GM21786 (cell line): ENCODE measurements around the gene TOP3A.

Source experiments
- ATAC-seq: cut with Tn5 transposase; IDR thresholded peaks from one replicate; pipeline ENCODE4 v1.9.1; 2021; ENCODE audit not compliant: unreplicated experiment

The TOP3A gene

DNA sequence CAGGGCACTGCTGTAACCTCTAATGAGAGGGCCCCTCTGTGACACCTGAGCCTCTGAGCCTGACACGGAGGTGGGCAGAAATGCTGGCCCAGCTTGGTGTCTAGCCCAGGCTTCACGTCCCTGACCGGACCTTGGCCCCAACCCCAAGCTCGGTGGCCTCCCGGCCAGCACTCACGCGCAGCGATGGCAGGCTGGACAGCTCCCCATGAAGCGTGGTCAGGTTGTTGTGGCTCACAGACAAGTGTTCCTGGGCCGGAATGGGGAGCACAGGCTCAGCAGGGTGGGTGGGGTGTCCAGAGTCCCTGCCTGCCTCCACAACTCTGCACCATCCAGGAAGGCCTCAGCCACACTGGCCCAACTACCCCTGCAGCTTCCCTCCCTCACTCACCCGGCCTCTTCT lies 58.4 kb downstream of the TOP3A start:
- ATAC-seq: no peak

DNA sequence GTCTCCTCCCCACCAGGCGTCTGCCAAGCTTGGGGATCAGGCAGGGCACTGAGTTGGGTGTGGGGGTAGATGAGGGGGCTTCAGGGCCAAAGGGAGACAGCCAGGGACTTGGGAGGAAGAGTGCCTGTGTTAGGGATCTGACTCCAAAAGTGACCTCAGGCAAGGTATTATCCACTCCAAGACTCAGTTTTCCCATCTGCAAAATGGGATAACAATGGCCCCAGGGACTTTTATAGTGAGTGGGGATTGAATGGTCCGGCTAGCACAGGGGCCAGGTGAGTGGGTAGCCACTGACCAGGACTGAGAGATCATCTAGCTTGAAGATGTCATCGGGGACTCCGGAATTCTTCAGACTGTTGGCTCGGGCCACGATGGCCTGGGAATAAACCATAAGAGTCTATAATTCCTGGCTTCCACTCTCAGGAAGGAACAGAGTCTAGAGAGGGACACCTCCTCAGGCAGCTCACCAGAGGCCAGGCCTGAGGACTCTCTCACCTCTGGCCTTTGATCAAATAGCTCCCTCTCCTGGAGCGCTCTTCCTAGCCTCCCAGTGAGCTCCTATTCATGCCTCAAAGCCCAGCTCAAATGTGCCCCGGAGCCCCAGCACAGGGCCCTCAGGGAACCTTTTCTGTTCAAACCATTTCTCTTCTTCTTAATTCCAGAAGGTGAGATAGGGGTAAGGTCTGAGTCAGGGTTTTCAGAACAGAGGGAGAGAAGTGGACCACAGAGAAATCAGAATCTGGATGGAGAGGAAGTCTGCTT lies 59.7 kb downstream of the TOP3A start:
- no peak for ATAC-seq

DNA sequence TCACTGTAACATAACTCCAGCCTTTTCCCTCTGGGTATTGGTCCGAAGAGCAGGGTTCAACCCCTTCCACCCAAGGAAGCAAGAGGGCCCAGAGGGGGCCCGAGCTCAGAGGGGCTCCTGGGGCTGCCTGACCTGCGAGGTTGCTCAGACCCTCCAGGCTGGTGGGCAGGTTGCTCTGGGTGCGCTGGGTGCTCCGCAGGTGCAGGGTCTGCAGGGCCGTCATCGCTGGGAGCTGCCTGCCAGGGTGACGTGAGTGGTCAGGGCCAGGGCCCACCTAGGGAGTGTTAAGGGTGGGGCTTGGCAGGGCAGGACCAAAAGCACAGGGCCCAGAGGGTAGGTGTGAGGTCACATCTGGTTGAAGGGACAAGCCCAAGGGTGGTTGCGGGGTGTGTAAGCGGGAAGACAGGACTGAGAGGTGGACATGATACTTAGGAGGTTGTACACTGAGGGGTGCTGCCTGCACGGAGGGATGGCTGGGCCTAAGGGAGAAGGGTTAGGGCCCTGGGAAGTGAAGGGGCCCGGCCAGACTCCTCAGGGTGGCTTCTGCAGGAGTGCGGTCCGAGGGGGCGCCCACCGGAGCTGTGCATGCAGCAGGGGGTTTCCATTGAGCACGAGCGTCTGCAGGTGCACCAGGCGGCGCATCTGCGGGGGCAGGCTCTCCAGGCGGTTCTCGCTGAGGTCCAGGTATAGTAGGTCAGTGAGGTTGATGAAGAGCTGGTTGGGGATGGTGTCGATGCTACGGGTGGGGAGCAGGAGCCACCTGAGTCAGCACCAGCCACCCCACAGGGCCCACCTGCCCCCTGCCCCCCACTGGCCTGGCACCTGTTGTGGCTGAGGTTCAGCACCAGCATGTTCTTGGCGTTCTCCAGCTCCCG lies 60.6 kb downstream of the TOP3A start:
- no peak for ATAC-seq

DNA sequence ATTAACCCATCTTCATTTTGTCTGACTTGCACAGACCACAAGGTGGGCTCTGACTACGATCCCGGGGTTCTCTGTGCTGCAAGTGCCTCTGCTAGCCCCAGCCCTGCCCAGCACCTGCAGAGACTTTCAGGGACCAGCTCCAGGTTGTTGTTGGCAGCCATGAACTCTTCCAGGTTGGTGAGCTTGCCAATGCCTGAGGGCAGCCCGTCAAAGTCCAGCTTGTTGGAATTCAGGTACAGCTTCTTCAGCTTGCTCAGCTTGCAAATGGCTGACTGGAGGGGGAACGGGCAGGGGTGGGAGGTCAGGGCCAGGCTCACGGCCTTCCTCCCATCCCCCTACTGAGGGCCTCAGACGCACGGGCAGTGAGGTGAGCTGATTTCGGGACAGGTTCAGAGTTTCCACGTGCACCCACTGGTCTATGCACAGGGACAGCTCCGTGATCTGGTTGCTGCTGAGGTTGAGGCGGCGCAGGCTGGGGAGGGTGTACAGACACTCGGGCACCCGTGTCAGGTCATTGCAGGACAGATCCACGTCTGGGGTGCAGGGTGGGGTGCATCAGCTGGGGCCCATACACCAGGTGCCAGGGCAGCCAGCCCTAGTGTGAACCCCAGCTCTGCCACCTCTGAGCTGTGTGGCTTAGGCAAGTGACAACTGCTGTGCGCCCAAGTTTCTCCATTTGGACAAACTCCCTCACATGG lies 61.5 kb downstream of the TOP3A start:
- no peak for ATAC-seq

DNA sequence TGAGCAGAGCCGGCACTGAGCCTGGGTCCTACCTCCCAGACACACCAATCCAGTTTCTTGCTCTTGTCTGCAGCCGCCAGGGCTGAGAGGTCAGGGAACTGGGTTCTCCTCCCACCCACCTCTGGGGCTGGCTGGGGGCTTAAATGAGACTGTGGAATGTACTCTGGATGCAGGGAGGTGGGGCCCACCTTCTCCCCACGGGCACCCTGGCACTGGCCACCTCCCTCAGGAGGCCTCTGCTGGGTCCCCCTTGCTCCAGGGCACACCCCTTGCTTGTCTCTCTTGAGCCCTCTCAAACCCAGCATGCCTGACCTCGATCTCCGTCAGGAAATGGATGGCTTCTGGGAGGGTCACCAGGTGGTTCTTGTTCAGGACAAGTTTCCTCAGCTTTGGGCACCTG lies 62.6 kb downstream of the TOP3A start:
- no peak for ATAC-seq

DNA sequence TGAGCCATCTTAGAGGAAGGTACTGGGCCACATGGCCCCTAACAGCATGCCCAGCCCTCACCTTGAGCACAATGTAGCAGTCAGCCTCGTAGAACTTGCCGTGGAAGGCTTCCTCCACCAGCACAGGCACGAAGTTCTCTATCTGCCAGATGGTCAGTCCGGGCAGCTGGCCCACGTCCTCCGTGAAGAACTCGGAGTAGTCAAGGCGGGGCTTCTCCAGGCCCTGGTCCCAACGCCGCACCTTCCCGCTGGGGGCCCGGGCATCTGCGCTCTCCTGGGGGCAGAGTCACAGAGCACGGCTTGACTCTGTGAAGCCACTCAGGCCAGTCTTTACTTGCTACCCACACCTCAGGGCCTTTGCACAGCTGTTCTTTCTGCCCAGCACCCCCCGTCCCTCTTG lies 63.6 kb downstream of the TOP3A start:
- ATAC-seq: no peak

DNA sequence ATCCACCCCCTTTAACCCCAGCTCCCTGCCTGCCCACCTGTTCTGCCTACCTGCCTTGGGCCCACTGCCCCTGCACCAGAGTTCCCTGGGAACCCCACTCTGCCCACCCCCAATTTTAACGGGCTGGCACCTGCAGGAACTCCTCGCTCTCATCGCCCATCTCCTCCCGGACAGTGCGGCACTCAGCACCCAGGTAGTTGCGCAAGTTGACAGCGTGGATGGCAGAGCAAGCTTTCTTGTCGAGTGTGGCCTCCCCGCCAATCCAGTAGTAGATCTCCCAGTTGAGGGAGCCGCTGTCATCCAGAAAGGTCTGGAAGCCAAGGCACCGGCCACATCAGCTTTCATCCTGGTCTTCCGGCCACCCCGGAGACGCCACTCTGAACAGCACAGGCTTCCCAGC lies 64.1 kb downstream of the TOP3A start:
- no peak for ATAC-seq

DNA sequence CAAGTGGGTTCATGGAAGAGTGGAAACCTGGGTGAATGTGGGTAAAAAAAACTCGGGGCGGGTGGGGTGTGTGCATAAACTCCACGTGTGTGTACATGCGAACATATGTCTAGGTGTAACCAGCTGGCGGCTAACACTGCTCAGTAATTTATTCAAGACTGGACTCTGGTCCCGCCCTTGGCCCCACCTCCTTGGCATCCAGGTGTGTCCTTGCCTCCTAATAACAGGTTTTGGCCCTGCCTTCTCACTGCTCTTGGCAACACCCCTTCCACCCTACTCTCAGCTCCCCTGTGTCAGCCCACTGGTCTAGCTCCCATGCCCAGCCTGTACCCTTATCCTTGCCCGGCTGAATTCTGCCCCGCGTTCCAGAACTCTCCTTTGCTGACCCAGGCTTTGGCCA lies 64.5 kb downstream of the TOP3A start:
- ATAC-seq: no peak

DNA sequence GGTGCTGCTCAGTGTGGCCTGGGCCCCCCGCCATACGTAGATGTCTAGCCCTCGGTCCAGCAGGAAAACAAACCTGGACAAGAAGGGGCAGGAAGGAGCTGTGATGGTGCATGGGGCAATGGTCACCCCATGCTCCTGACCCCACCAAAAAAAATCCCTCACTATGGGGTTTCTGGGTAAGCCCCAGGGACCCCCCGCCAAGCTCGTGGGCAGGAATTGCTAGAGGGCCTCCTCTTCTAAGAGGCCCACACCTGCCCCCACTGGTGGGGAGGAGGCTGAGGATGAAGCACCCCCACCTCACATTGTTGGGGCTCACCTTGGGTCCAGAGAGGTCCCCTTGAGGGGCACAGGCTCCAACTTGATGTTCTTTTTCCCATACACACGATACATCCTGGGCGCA lies 66.0 kb downstream of the TOP3A start:
- no peak for ATAC-seq

DNA sequence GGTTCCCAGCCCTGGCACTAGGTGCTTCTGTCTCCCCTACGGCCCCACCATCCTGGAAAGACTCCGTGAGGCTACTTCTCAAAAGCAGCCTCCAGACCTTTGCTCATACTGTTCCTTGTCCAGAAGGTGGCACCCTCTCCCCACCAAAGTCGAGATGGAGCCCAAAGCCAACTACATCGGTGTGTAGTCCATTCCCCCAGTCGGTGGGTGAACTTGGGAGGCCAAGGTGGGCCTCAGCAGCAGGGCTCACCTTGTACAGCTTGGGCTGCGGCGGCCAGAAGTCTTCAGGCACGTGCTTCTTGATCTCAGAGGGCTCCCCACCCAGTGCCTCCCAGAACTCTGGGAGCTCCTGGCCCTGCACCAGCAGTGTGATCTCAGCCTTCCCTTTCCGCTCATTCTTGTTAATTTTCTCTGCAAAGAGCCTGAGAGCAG lies 66.5 kb downstream of the TOP3A start:
- no peak for ATAC-seq

DNA sequence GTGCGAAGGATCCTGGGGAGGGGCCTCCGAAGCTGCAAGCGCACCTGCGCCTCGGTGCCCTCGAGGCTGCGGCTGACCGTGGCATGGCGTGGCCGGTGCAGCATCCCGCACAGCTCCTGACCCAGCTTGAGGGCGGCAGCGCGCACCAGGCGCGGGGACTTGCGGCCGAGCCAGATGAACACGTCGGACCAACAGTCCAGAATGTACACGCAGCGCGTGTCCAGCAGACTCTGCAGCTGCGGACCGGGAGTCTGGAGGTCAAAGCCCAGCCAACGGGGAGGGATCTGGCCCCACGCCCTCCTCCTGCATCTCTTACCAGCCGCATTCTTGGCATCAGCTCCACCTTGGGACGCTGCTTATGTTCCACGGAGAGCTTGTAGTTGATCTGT lies 67.2 kb downstream of the TOP3A start:
- no peak for ATAC-seq

DNA sequence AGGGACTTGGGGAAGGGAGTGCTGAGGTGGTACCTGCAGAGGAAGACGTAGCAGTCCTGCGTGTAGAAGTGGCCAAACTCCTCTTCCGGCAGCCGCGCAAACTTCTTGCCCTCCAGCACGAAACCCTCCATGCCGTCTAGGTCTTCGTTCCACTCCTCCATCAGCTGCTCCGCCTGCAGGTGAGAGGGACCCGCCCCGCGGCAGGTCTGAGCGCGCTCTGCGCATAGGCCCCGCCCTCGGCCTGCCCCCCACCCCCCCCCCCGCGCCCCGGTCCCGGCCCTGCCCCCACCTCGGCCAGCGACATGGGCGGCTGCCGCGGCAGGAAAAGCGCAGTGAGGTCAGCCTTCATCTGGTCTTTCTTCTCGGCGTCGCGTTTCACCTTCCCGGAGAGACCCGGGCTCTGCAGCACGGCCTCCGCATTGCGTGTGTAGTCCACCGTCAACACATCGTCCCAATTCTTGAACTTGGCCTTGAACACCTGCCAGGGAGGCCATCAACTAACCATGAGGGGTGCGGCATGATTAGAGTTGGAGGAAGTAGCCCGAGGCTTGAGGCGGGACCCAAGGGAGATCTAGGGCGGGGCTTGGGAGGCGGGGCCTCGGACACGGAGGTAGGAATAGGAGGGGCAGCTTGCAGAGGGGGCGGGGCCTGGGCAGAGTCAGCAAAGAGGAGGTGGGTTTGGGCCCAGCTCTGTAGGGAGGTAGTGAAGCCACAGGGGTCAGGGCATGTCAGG lies 67.7 kb downstream of the TOP3A start:
- no peak for ATAC-seq

DNA sequence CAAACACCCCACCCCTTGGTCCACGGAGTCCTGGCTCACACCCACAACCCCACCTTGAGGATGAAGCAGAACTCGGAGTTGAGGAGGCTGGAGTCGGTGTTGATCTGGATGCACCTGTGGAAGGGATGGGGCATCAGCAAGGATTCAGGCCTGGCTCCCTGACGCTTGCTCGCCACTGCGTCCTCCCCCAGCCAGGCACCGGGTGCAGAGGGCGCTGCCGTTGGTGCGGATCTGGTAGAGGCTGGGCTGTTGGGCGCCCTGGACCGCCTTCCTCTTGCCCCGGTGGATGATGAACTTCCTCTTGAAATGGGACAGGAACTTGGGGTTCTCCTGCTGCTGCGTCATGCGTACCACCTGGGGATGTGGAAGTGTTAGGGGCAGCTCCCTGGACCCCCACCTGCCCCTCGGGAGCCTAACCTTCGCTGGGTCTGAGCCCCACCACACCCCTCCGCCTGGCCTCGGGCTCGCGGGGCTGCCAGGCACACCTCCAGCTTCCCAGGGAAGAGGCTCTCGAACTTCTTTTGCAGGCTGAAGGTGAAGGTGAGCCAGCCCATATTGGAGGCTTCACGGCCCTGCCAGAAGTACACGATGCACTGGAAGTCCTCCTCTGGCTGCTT lies 68.6 kb downstream of the TOP3A start:
- no peak for ATAC-seq

DNA sequence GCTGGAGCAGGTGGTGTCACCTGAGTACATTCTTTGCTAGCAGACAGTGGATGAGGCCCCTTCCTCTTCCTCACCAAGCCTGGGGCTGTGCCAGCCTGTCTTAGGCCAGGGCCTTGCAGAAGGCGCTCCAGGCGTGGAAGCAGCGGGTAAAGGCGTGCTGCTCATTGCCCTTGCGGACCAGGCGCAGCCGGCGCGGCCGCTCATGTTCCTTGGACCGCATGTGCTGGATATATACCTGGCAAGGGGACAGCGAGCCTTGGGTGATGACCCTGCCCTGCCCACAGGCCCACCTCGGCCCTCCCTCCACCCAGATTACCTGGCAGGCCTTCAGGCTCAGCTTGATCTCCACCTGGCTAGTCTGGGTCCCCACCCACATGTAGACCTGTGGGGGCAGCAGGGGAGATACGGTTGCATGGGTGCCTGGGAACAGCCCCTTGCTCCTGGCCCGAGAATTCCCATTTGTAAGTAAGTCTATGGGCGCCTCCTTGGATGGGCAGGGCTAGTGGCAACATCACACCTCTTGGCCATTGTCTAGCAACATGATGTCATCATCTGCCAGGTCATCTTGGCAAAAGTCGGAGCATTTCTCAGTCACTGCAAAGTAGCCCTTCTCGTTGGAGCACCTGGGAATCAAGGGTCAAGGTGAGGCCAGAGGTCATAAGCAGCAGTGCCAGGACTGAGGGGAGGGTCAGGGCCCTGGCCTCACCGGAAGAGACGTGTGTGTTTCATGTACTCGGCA lies 69.6 kb downstream of the TOP3A start:
- ATAC-seq: no peak

DNA sequence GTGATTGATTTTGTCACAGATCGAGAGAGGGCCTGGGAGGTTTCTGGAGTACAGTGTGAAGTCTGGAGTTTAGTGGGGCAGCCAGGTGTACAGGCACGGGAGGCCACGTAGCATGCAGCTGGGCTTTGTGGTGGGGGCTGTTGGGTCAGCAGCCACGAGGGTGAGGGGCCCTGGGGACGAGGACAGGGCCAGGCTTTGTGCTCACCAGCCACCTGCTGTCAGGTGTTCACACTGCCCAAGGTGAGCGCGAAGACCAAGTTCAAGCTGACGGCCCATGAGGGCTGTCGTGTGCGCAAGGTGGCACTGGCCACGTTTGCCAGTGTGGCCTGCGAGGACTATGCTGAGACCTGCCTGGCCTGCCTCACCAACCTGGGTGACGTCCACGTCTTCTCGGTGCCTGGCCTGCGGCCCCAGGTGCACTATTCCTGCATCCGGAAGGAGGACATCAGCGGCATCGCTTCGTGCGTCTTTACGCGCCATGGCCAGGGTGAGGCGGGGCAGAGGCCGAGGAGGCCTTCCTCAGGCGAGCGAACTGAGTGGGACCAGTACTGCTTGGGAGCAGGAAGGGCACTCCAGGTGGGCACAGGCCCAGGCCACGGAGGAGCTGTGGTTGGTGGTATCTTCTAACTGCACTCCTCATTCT lies 73.4 kb downstream of the TOP3A start:
- ATAC-seq: no peak

DNA sequence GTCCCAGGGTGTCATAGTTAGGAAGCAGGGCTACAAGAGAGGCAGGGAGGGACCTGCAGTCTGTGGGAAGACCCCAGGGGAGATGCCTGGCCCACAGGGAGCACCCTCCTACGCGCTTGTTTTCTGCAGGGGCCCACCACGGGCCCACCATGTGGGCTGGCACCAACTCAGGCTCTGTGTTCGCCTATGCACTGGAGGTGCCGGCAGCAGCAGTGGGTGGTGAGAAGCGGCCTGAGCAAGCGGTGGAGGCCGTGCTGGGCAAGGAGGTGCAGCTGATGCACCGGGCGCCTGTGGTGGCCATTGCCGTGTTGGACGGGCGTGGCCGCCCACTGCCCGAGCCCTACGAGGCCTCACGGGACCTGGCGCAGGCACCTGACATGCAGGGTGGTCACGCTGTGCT lies 74.3 kb downstream of the TOP3A start:
- no peak for ATAC-seq

DNA sequence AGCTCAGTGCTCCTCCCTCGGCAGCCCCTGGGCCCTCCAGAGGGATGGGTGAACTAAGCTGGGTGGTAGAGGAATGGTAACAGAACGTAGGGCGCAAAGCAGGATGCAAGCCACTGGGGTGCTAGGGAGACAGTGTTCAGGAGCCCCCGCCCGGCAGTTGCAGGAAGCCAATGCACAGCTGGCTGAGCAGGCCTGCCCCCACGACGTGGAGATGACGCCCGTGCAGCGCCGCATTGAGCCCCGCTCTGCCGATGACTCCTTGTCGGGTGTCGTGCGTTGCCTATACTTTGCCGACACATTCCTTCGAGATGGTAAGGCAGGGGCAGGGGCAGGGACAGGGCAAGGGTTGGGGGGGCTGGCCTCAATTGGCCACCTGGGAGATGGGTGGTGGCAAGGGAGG lies 76.5 kb downstream of the TOP3A start:
- ATAC-seq: no peak

DNA sequence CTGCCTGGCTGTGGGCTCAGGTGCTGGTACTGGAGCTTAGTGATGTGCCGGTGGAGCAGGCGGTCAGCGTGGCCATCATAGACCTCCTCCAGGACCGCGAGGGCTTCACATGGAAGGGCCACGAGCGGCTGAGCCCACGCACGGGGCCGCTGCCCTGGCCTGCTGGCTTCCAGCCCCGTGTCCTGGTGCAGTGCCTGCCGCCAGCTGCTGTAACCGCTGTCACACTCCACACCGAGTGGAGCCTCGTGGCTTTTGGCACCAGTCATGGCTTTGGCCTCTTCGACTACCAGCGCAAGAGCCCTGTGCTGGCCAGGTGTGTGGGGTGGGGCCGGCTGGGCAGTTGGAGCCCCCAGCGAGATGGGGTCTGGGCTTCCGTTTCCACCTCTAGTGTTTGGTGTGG lies 77.3 kb downstream of the TOP3A start:
- ATAC-seq: no peak

DNA sequence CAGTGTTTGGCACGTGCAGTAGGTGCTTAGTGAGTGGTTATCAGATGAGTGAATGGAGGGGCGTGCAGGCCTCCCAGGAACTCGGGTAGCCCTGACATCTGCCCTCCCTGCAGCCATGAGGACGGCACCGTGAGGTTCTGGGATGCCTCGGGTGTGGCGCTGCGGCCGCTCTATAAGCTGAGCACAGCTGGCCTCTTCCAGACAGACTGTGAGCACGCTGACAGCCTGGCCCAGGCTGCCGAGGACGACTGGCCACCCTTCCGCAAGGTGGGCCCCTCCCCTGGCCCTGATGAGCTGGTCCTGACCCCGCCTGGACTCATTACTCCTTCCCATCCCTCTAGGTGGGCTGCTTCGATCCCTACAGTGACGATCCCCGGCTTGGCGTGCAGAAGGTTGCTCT lies 78.3 kb downstream of the TOP3A start:
- ATAC-seq: no peak
